ENCODE data around the gene BICRA. TPM values are rescaled to one million over a fixed set of nuclear protein-coding genes. Genes with fewer than 3 reads are reported as not detected.
A peak's percentile ranks its signal among the peaks of the same experiment; 100 is the strongest.

Gene BICRA
- total RNA-seq, 2 experiments from 2014 or later = 23.3 to 25.5 TPM

DNA sequence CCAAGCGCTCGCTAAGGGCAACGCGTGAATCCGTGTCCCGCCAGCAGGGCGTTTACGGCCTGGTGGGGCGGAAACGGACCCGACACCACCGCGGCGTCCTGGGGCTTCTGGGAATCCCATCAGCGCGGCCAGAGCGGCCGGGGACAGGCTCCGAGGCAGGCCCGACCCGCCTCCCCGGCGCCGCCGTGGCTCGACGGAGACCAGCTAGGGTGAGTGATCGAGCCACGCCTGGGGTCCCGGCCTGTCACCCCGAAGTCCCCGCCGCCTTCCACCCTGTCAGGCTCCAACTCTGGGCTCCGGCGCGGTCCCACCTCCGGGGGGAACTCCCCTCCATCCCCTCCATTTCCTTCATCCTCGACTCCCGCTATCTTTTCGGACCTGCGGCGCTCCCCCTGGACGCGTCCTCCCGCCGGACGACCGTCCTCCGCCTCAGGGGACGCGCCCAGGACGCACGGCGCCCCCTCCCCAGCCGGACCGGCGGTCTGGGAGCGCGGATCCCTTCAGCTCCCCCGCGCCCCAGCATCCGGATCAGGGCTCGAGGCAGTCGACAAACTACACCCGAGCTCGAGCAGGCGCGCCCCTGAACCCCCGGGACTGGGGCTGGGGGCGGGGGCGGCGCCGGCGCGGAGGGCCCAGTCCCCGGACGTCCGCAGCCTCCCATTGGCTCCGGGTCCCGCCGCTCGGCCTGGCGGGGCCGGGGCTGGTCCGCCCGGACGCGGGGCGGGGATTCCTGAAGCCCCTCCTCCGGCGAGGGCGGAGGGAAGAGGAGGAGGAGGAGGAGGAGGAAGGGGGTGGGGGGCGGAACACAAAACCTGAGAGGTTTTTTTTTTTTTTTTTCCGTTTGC is 638 bp upstream of the BICRA start:
- Mint-ChIP-seq H3K27me3 (no peaks in the 10 kb centered on the region), H3K36me3 (ENCODE audit: low read depth) (peaks cover 20% of the 10 kb centered on the region), H3K4me3 (peak overlapping the region; percentile 80), H3K4me1 (peaks cover 31% of the 10 kb centered on the region), H3K9me3 (no peaks in the 10 kb centered on the region), H3K27ac (peak overlapping the region; percentile 92)
- POLR2A ChIA-PET = interaction anchor here (0.7 to 1.0 kb wide), 2 partner anchors 92 to 93 kb away, joined by 3 to 4 read pairs; no protein-coding TSS in a partner anchor
- CTCF ChIA-PET = interaction anchor here (1.7 kb wide), 1 partner anchor 93 kb away, joined by 3 read pairs; the partner anchor contains the start of gene NAPA
- peak; percentile 95 for DNase-seq

DNA sequence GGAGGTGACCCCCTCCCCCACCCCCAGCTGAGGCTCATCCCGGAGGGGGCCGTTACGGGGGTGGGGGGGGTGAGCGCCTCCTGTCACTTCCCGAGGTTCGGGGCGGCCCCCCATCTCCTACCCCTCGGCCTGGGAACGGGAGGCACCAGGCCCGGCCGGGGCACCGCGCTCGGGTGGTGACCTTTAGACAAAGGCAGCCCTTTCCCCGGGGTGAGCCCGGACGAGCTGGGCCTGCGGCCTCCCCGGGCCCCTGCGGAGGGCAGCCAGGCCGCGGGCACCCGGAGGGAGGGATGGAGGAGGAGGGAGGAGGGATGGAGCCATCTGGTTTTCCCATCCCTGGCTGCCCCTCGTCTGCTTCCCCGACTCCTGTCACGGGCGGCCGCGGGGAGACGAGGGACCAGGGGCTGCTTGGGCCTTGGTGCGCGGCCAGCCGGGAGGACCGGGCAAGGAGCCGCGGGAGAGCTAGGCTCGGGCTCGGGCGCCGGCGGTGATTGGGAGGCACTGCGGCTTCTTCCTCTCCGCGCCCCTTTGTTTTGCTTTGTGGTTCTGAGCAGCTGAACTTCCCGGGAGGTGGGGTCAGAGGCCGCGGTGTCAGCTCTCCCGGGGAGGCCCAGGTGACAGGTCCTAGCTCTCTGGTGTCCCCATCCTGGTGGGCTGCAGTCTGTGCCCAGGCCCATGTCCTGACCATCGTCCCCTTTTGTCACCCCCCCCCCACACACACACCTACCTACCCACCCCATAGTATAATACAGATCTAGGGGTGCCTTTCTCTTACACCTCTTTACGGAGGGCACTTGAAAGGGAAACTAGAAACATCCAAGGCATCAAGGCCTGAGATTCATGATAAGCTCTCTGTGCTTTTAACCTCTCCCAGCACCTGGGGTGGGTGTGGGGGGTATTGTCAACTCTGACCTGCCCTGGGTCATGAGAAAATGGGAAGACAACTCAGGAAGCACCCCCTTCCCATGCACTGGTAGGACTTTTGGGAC is 1.3 kb downstream of the BICRA start:
- Mint-ChIP-seq H3K27me3 (no peaks in the 10 kb centered on the region), H3K9me3 (peaks cover 2% of the 10 kb centered on the region), H3K27ac (peak overlapping the region; percentile 87), H3K36me3 (ENCODE audit: low read depth) (peaks cover 30% of the 10 kb centered on the region), H3K4me3 (peak overlapping the region; percentile 73), H3K4me1 (peaks cover 29% of the 10 kb centered on the region)
- ChIA-PET POLR2A (interaction anchor here (0.6 kb wide), 2 partner anchors 12 to 261 kb away, joined by 4 read pairs; partner anchors contain the start of gene DHX34), CTCF (interaction anchor here (0.6 to 2.2 kb wide), 9 partner anchors 11 to 174 kb away, joined by 3 to 11 read pairs (median 3); partner anchors contain the start of gene KPTN)
- DNase-seq = peak; percentile 71

DNA sequence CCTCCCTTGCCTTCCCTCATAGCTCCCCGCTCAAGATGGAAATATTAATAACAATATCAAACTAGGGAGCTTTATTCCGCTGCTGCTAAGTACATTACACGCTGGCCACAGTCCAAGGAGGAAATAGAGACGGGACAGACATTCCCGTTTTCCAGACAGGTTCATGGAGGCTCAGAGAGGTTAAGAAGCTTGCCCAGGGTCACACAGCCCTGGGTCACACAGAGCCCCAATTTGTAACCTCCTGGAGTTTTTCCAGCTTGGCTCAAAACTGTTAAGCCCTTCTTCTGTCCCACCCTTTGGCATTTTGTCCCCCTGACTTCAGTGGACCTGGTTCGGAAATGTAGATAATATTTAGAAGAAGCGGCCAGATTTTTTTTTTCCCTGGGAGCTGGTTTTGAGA is 2.0 kb downstream of the BICRA start:
- peaks cover 33% of the 10 kb centered on the region for H3K4me1 Mint-ChIP-seq

DNA sequence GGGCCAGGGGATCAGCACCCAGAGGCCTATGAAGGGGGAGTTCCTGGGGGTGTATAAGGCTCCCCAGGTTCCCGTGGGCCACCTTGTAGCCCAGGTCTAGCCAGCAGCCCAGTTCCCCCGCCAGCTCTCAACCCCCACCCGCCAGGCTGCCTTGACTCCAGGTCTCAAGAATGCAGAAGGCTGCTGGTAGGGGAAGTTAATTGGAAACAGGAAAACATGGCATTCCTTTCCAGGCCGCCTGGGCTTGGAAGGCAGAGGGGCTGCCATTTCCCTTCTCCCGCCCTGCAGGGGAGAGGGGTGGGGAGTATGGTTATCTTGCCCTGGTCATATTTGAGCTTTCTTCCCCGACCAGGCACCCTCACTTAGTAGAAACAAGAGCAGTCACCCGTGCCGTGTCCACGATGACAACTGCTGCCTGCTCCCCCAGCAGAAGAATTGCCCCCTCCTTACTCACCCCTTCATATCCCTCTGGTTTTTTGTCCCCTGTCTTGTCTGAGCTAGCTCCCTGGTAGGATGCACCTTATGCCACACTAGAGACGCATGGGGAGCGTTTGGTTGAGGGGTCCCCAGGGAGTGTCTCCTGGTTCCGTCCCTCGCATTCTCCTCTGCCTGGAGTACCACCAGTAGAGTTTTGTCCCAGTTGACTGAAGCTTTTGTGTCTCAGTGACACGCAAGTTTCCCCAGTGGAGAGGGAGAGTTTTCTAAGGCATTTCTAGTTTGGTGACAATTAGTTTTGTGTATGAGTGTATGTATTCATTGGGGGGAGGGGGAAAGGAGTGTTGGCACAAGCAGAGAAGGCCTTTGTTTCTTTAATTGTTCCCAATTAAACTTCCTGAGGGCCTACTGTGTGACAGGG is 4.5 kb downstream of the BICRA start:
- DNase-seq = no peak
- peak overlapping the region; percentile 42 for H3K27ac Mint-ChIP-seq
- H3K27me3 Mint-ChIP-seq = no peaks in the 10 kb centered on the region
- peaks cover 27% of the 10 kb centered on the region for H3K4me1 Mint-ChIP-seq
- POLR2A ChIA-PET = no interaction called here
- peaks cover 21% of the 10 kb centered on the region for H3K36me3 Mint-ChIP-seq (ENCODE audit: low read depth)
- H3K9me3 Mint-ChIP-seq = peaks cover 2% of the 10 kb centered on the region
- CTCF ChIA-PET = no interaction called here
- H3K4me3 Mint-ChIP-seq = no peak overlapping the region

More for the DNA sequence above, 2.0 kb downstream of the BICRA start:
- POLR2A ChIA-PET = no interaction called here
- peaks cover 32% of the 10 kb centered on the region for H3K36me3 Mint-ChIP-seq (ENCODE audit: low read depth)
- peaks cover 2% of the 10 kb centered on the region for H3K9me3 Mint-ChIP-seq
- peak overlapping the region; percentile 73 for H3K4me3 Mint-ChIP-seq
- peak overlapping the region; percentile 87 for H3K27ac Mint-ChIP-seq
- CTCF ChIA-PET = interaction anchor here (0.6 to 2.2 kb wide), 9 partner anchors 10 to 174 kb away, joined by 3 to 11 read pairs (median 3); partner anchors contain the start of gene KPTN
- no peak for DNase-seq
- no peaks in the 10 kb centered on the region for H3K27me3 Mint-ChIP-seq

DNA sequence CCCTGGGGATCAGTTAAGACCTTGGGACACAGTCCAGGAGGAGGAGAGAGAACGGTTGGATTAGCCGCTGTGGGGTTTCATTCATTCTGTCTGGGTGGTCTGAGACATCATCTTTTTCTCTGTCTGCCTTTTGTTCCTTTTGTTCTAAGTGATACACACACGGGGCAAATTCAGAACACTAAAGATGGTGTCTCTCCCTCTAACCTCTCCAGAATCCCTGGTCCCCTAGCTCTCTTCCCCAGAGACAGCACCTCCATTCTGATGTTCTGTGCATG is 5.0 kb downstream of the BICRA start:
- Mint-ChIP-seq H3K27me3 (no peaks in the 10 kb centered on the region), H3K9me3 (peaks cover 2% of the 10 kb centered on the region)

DNA sequence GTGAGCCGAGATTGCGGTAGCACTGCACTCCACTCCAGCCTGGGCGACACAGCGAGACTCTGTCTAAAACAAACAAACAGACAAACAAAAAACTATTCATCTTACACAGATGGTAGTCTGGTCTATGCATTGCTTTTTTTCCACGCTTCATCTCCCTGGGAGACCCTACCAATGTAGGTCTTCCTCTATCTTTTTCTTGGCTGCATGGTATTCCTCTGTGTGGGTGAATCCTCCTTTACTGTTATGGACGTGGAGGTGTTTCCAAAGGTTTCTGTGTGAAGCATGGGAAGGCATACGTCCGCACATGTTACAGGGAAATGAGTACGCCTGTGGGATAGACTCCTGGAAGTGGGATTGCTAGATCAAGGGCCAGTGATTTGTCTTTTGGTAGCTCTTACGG is 5.6 kb downstream of the BICRA start:
- Mint-ChIP-seq H3K4me3 (no peak overlapping the region), H3K27ac (no peak overlapping the region), H3K27me3 (no peaks in the 10 kb centered on the region), H3K36me3 (ENCODE audit: low read depth) (peaks cover 21% of the 10 kb centered on the region), H3K4me1 (peaks cover 28% of the 10 kb centered on the region), H3K9me3 (peaks cover 2% of the 10 kb centered on the region)
- DNase-seq = no peak
- CTCF ChIA-PET = interaction anchor here (1.1 kb wide), 1 partner anchor 9 kb away, joined by 4 read pairs; no protein-coding TSS in a partner anchor
- POLR2A ChIA-PET = interaction anchor here (0.7 kb wide), 1 partner anchor 110 kb away, joined by 4 read pairs; no protein-coding TSS in a partner anchor

More for the DNA sequence above, 5.0 kb downstream of the BICRA start:
- ChIA-PET POLR2A (no interaction called here), CTCF (interaction anchor here (1.1 kb wide), 1 partner anchor 10 kb away, joined by 4 read pairs; no protein-coding TSS in a partner anchor)
- Mint-ChIP-seq H3K36me3 (ENCODE audit: low read depth) (peaks cover 21% of the 10 kb centered on the region), H3K27ac (peak overlapping the region; percentile 42), H3K4me1 (peaks cover 27% of the 10 kb centered on the region), H3K4me3 (no peak overlapping the region)
- no peak for DNase-seq

DNA sequence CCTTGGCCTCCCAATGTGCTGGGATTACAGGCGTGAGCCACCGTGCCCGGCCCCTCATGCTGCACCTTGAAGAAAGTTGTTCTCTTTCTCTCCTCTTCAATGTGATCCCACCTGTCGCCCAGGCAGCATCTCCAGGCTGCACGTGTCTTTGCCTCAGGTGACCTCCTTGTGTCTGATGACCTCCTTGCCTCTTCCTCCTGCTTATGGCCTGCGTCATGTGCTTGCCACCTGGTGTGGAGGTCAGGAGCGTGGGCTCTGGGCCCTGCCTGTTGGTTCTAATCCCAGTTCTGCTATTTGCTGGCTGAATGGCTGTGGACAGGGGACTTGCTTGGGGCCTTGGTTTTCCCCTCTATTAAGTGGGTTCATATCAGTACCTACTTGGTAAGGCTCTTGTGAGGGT is 6.3 kb downstream of the BICRA start:
- Mint-ChIP-seq H3K4me3 (no peak overlapping the region), H3K36me3 (ENCODE audit: low read depth) (peaks cover 21% of the 10 kb centered on the region), H3K4me1 (peaks cover 34% of the 10 kb centered on the region), H3K9me3 (peaks cover 2% of the 10 kb centered on the region), H3K27me3 (no peaks in the 10 kb centered on the region), H3K27ac (no peak overlapping the region)
- DNase-seq = no peak
- ChIA-PET POLR2A (interaction anchor here (0.7 kb wide), 1 partner anchor 111 kb away, joined by 4 read pairs; no protein-coding TSS in a partner anchor), CTCF (no interaction called here)

DNA sequence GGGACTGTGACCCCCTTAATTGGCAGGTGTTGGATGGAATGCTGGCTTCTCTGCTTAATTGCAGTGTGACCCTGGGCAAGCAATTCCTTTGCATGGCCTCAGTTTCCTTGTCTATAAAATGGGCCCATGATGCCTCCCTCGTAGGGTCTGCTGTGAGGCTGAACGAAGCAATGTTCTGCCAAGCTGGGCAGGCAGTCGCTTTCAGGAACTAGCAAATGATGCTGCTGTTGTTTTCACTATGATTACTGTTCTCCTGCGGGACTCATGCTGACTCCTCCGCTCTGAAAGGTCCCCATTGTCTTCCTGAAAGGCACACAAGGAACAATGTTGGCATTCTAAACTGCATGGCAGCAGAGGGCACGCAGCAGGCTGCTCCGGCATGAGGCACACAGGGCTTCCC is 6.8 kb downstream of the BICRA start:
- H3K9me3 Mint-ChIP-seq = peaks cover 2% of the 10 kb centered on the region
- H3K27me3 Mint-ChIP-seq = no peaks in the 10 kb centered on the region
- H3K4me3 Mint-ChIP-seq = no peak overlapping the region
- CTCF ChIA-PET = interaction anchor here (0.7 kb wide), 1 partner anchor 103 kb away, joined by 3 read pairs; no protein-coding TSS in a partner anchor
- DNase-seq = no peak
- peaks cover 29% of the 10 kb centered on the region for H3K4me1 Mint-ChIP-seq
- POLR2A ChIA-PET = no interaction called here
- no peak overlapping the region for H3K27ac Mint-ChIP-seq
- H3K36me3 Mint-ChIP-seq (ENCODE audit: low read depth) = peaks cover 20% of the 10 kb centered on the region

DNA sequence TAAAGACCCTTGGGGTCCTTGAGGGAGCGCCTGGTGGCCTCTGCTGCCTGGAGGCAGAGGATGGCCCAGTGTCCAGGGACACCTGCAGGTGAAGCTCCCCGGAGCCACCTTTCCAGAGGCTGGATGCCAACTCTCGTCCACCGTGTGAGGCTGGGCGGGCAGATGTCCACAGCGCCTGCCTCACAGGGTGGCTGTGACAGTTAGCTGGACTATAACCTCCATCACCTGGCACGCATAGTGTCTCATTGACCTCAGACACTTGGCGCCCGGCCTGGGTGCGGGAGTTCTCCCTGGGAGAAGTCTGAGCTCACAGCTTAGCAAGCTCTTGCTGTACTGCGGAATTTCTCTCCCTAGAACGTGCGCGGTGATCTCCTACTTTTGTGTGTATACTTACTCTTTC is 9.8 kb downstream of the BICRA start:
- H3K27ac Mint-ChIP-seq = no peak overlapping the region
- no peaks in the 10 kb centered on the region for H3K27me3 Mint-ChIP-seq
- ChIA-PET CTCF (no interaction called here), POLR2A (no interaction called here)
- no peak overlapping the region for H3K4me3 Mint-ChIP-seq
- H3K4me1 Mint-ChIP-seq = peaks cover 15% of the 10 kb centered on the region
- DNase-seq = no peak
- peaks cover 11% of the 10 kb centered on the region for H3K36me3 Mint-ChIP-seq (ENCODE audit: low read depth)
- H3K9me3 Mint-ChIP-seq = peaks cover 2% of the 10 kb centered on the region

DNA sequence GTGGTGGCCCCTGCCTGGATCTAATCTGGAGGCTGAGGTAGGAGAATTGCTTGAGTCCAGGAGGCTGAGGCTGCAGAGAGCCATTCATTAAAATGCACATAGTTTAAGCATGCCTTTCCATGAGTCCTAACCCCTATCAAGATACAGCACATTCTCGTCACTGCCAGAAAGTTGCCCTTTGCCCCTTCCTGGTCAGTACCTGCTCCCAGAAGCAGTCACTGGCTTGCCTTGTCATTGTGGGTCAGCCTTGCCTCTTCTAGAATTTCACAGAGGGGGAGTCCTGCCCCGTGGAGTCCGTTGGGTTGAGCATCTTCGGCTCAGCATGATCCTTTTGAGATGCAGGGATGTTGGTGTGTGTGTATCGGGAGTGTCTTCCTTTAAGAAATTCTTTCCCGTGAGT is 10.8 kb downstream of the BICRA start:
- H3K27me3 Mint-ChIP-seq = no peaks in the 10 kb centered on the region
- H3K27ac Mint-ChIP-seq = no peak overlapping the region
- no peaks in the 10 kb centered on the region for H3K9me3 Mint-ChIP-seq
- ChIA-PET POLR2A (no interaction called here), CTCF (no interaction called here)
- no peak overlapping the region for H3K4me3 Mint-ChIP-seq
- peaks cover 2% of the 10 kb centered on the region for H3K36me3 Mint-ChIP-seq (ENCODE audit: low read depth)
- peaks cover 15% of the 10 kb centered on the region for H3K4me1 Mint-ChIP-seq
- DNase-seq = no peak

DNA sequence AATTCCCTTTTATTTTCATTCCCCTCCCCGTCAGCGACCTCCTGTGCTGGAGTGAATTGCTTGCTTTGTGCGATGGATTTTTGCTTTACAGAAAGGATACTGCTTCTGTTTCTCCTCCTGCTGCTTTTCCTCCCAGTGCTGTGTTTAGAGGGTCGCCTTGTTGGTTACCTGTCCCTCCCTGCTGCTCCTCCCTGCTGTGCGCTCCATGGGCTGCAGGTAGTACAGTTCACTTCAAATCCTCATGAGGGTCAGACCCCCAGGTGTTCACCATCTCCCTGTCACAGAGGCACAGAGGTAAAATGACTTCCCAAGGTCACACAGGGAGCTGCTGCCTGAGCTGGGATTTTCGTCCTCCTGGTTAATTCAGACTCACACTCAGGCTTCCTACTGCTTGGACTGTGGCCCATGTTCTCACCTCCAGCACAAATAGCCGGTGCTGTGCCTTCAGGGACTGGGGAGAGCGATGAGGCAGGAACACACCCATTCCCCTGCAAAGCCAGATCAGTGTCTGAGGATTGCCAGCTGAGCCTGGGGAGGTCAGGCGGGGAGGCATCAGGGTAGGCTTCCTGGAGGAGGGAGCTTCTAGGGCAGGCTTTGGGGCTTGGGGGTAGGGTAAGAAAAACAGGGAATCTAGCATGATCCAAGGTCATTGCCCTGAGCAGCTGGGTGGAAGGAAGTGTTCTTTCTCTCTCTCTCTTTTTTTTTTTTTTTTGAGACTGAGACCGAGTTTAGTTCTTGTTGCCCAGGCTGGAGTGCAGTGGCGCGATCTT is 14.4 kb downstream of the BICRA start:
- POLR2A ChIA-PET = no interaction called here
- Mint-ChIP-seq H3K4me3 (no peak overlapping the region), H3K36me3 (ENCODE audit: low read depth) (no peaks in the 10 kb centered on the region), H3K27me3 (no peaks in the 10 kb centered on the region), H3K27ac (no peak overlapping the region), H3K4me1 (peaks cover 13% of the 10 kb centered on the region), H3K9me3 (no peaks in the 10 kb centered on the region)
- DNase-seq = no peak
- CTCF ChIA-PET = interaction anchor here (0.6 to 1.2 kb wide), 4 partner anchors 9 to 139 kb away, joined by 3 to 4 read pairs (median 3); partner anchors contain the start of gene KPTN

Measured in activated CD4-positive, alpha-beta T cell treated with anti-CD3 and anti-CD28 coated beads, Interleukin-2, amount 10 ng/mL, durations not matched to agents 7 days and 5 days (primary cell).